OCI-LY7 (cell line): ENCODE data around the gene ARL3.

Experiments used
- CTCF ChIP-seq: fragments of 200-600 bp; sonication (generic); conservative IDR thresholded peaks from 2 replicates; pipeline ENCODE4 v1.5.1; 2014; ENCODE audit warnings: mild to moderate bottlenecking, antibody characterized with exemption, low read length, moderate library complexity, mixed read lengths
- EZH2phosphoT487 ChIP-seq: fragments of 200-600 bp; sonication (generic); IDR thresholded peaks from 2 replicates; pipeline ENCODE4 v1.6.1; 2018; ENCODE audit warnings: low read depth, borderline replicate concordance, mild to moderate bottlenecking, mixed run types, antibody characterized with exemption, low read length, moderate library complexity, mixed read lengths

GRCh38 chr10:102744374-102745051 lies 30.3 kb upstream of the ARL3 start:
- TF ChIP-seq CTCF = no peak
- no peak for TF ChIP-seq EZH2phosphoT487
